Neural progenitor cell (in vitro differentiated cells): ENCODE measurements around the gene RUSF1. TPM values are rescaled to one million over a fixed set of nuclear protein-coding genes. Genes with fewer than 3 reads are reported as not detected.
A peak's percentile ranks its signal among the peaks of the same experiment; 100 is the strongest.

Experiments
- DNase-seq: peaks from one replicate; pipeline ENCODE4 v3.0.0-alpha.2; 2016; ENCODE audit warnings: low spot score
- H2AFZ ChIP-seq: fragments of 200-600 bp; sonication (generic); replicated peaks from 2 replicates; pipeline ENCODE4 v1.6.1; 2016; ENCODE audit warnings: antibody characterized with exemption
- H3F3A ChIP-seq: fragments of 200-600 bp; sonication (generic); 2 replicates; pipeline ENCODE4 v1.6.1; 2016; ENCODE audit warnings: antibody characterized with exemption, low read depth
- H3K27ac ChIP-seq: fragments of 200-600 bp; sonication (generic); 2 replicates; pipeline ENCODE4 v1.5.1; 2016; ENCODE audit warnings: mild to moderate bottlenecking
- H3K27me3 ChIP-seq: fragments of 200-600 bp; sonication (generic); 2 replicates; pipeline ENCODE4 v1.6.1; 2016; ENCODE audit warnings: mild to moderate bottlenecking, moderate library complexity
- H3K36me3 ChIP-seq: fragments of 200-600 bp; sonication (generic); 2 replicates; pipeline ENCODE4 v1.5.1; 2016
- H3K4me1 ChIP-seq: fragments of 200-600 bp; sonication (generic); 2 replicates; pipeline ENCODE4 v1.6.1; 2016; ENCODE audit warnings: mixed run types
- H3K4me2 ChIP-seq: fragments of 200-600 bp; sonication (generic); 2 replicates; pipeline ENCODE4 v1.6.1; 2016
- H3K4me3 ChIP-seq: fragments of 200-600 bp; sonication (generic); 2 replicates; pipeline ENCODE4 v1.5.1; 2016
- H3K79me2 ChIP-seq: fragments of 200-600 bp; sonication (generic); 2 replicates; pipeline ENCODE4 v1.6.1; 2016; ENCODE audit warnings: low read depth
- H3K9ac ChIP-seq: fragments of 200-600 bp; sonication (generic); 2 replicates; pipeline ENCODE4 v1.6.1; 2016
- H3K9me3 ChIP-seq: fragments of 200-600 bp; sonication (generic); 2 replicates; pipeline ENCODE4 v1.5.1; 2016; ENCODE audit warnings: low read depth
- H4K20me1 ChIP-seq: fragments of 200-600 bp; sonication (generic); 2 replicates; pipeline ENCODE4 v1.6.1; 2016; ENCODE audit warnings: low read depth
- H3K27ac Mint-ChIP-seq: 3 replicates; pipeline ENCODE4 v1.8.0; 2021; ENCODE audit warnings: mixed read lengths
- H3K27me3 Mint-ChIP-seq: 2 replicates; pipeline ENCODE4 v1.8.0; 2022; ENCODE audit warnings: low read depth, mild to moderate bottlenecking, inconsistent platforms, moderate library complexity, mixed read lengths; ENCODE audit not compliant: insufficient read depth
- H3K36me3 Mint-ChIP-seq: 3 replicates; pipeline ENCODE4 v1.8.0; 2021; ENCODE audit warnings: mixed read lengths
- H3K4me1 Mint-ChIP-seq: 3 replicates; pipeline ENCODE4 v1.8.0; 2021; ENCODE audit warnings: mixed read lengths
- H3K4me3 Mint-ChIP-seq: 3 replicates; pipeline ENCODE4 v1.8.0; 2021; ENCODE audit warnings: mild to moderate bottlenecking, moderate library complexity, mixed read lengths
- H3K9me3 Mint-ChIP-seq: 3 replicates; pipeline ENCODE4 v1.8.0; 2020; ENCODE audit warnings: mixed read lengths
- CTCF ChIP-seq: fragments of 200-600 bp; sonication (generic); IDR thresholded peaks from 2 replicates; pipeline ENCODE4 v1.5.1; 2017; ENCODE audit warnings: antibody characterized with exemption, mild to moderate bottlenecking
- EZH2 ChIP-seq: fragments of 200-600 bp; sonication (generic); IDR thresholded peaks from 2 replicates; pipeline ENCODE4 v1.6.1; 2017; ENCODE audit warnings: antibody characterized with exemption, mild to moderate bottlenecking, moderate library complexity
- EZH2phosphoT487 ChIP-seq: fragments of 200-600 bp; sonication (generic); IDR thresholded peaks from 2 replicates; pipeline ENCODE4 v1.6.1; 2017; ENCODE audit warnings: antibody characterized with exemption
- total RNA-seq: library from RNA; depleted of rRNA; stranded (reverse); fragments of >200 nt; gene quantifications from 2 replicates; pipeline ENCODE4 v1.2.3, GENCODE V29; 2015; ENCODE audit warnings: low replicate concordance

Gene RUSF1
- total RNA-seq, 1 donor from 2014 or later, result 11.5 TPM

- Histone ChIP-seq H3K79me2 (no peaks in the 10 kb centered on the region), H3K9ac (no peak overlapping the region), H3K27ac (no peak overlapping the region), H3K9me3 (no peaks in the 10 kb centered on the region), H3F3A (peaks cover 7% of the 10 kb centered on the region), H3K4me3 (no peak overlapping the region), H3K4me1 (no peaks in the 10 kb centered on the region), H3K36me3 (no peaks in the 10 kb centered on the region), H3K27me3 (no peaks in the 10 kb centered on the region), H3K4me2 (no peak overlapping the region), H2AFZ (no peak overlapping the region), H4K20me1 (no peaks in the 10 kb centered on the region)
- no peak overlapping the region for H3K27ac Mint-ChIP-seq
- no peak for TF ChIP-seq EZH2
- peaks cover 7% of the 10 kb centered on the region for H3K4me1 Mint-ChIP-seq
- peaks cover 2% of the 10 kb centered on the region for H3K27me3 Mint-ChIP-seq
- peaks cover 5% of the 10 kb centered on the region for H3K36me3 Mint-ChIP-seq
- H3K4me3 Mint-ChIP-seq, result no peak overlapping the region
- H3K9me3 Mint-ChIP-seq, result no peaks in the 10 kb centered on the region
- DNase-seq, result no peak
Observed at GRCh38 chr16:31464781-31465260, 43.4 kb downstream of the RUSF1 start.

- H3K4me3 ChIP-seq, result no peak overlapping the region
- H4K20me1 ChIP-seq, result no peaks in the 10 kb centered on the region
- peaks cover 2% of the 10 kb centered on the region for H3K27me3 Mint-ChIP-seq
- no peaks in the 10 kb centered on the region for H3K9me3 ChIP-seq
- TF ChIP-seq CTCF (no peak), EZH2phosphoT487 (no peak), EZH2 (no peak)
- peak overlapping the region; percentile 69 for H3K4me3 Mint-ChIP-seq
- peaks cover 7% of the 10 kb centered on the region for H3K4me1 Mint-ChIP-seq
- no peaks in the 10 kb centered on the region for H3K27me3 ChIP-seq
- no peak overlapping the region for H3K4me2 ChIP-seq
- H3F3A ChIP-seq, result peaks cover 7% of the 10 kb centered on the region
- no peak overlapping the region for H3K27ac Mint-ChIP-seq
- no peak for DNase-seq
- H3K36me3 Mint-ChIP-seq, result peaks cover 5% of the 10 kb centered on the region
- H3K36me3 ChIP-seq, result no peaks in the 10 kb centered on the region
- H3K9ac ChIP-seq, result no peak overlapping the region
- H3K79me2 ChIP-seq, result no peaks in the 10 kb centered on the region
- H2AFZ ChIP-seq, result no peak overlapping the region
- no peak overlapping the region for H3K27ac ChIP-seq
- no peaks in the 10 kb centered on the region for H3K9me3 Mint-ChIP-seq
- H3K4me1 ChIP-seq, result no peaks in the 10 kb centered on the region
Observed at GRCh38 chr16:31464348-31464769, 43.8 kb downstream of the RUSF1 start.

- no peak overlapping the region for H3K4me3 ChIP-seq
- Mint-ChIP-seq H3K27ac (no peak overlapping the region), H3K4me3 (no peak overlapping the region), H3K4me1 (peaks cover 14% of the 10 kb centered on the region), H3K27me3 (peaks cover 2% of the 10 kb centered on the region), H3K9me3 (no peaks in the 10 kb centered on the region), H3K36me3 (peaks cover 5% of the 10 kb centered on the region)
- H3K27me3 ChIP-seq, result no peaks in the 10 kb centered on the region
- no peak overlapping the region for H3K4me2 ChIP-seq
- no peak overlapping the region for H3K27ac ChIP-seq
- no peaks in the 10 kb centered on the region for H3K9me3 ChIP-seq
- H3K9ac ChIP-seq, result no peak overlapping the region
- peaks cover 14% of the 10 kb centered on the region for H3K79me2 ChIP-seq
- no peak for DNase-seq
- H3K36me3 ChIP-seq, result no peaks in the 10 kb centered on the region
- no peak for TF ChIP-seq CTCF
- no peak for TF ChIP-seq EZH2phosphoT487
- TF ChIP-seq EZH2, result no peak
- H4K20me1 ChIP-seq, result peaks cover 17% of the 10 kb centered on the region
- peaks cover 26% of the 10 kb centered on the region for H3F3A ChIP-seq
- no peak overlapping the region for H2AFZ ChIP-seq
- peaks cover 5% of the 10 kb centered on the region for H3K4me1 ChIP-seq
Observed at GRCh38 chr16:31461921-31462804, 46.0 kb downstream of the RUSF1 start.
